GM12878 (cell line): ENCODE results near the gene C10orf67. TPM values are rescaled to one million over a fixed set of nuclear protein-coding genes. Genes with fewer than 3 reads are reported as not detected.

Source experiments
- ATAC-seq: fragments of 200-7000 bp; cut with Tn5 transposase; 3 replicates; pipeline ENCODE4 v1.9.1; 2020; ENCODE audit warnings: mild to moderate bottlenecking, moderate library complexity
- BruUV-seq: library from RNA; stranded (reverse); fragments of 400-500 nt; replicated peaks from 2 replicates; lab custom pipeline; 2021; lab: Mats Ljungman, UMichigan
- CTCF ChIA-PET: fragments of 300-600 bp; sonication (Branson Sonifier 250); formaldehyde crosslinking; extraction: SDS; loops from one replicate; lab custom pipeline; 2021; ENCODE audit warnings: inconsistent platforms; lab: Yijun Ruan, JAX
- POLR2A ChIA-PET: fragments of 350-600 bp; formaldehyde crosslinking; extraction: SDS; loops from one replicate; lab custom pipeline; 2021; ENCODE audit warnings: inconsistent platforms; lab: Charles Lee
- RAD21 ChIA-PET: fragments of 300-600 bp; sonication (Branson Sonifier 250); formaldehyde crosslinking; loops from one replicate; lab custom pipeline; 2023; ENCODE audit warnings: antibody characterized with exemption; ENCODE audit not compliant: unreplicated experiment; lab: Charles Lee
- SMC1A ChIA-PET: fragments of 300-600 bp; sonication (Branson Sonifier 250); formaldehyde crosslinking; loops from one replicate; lab custom pipeline; 2023; ENCODE audit not compliant: unreplicated experiment, uncharacterized antibody; lab: Charles Lee
- DNase-seq: peaks from one replicate; pipeline ENCODE4 v3.0.0-alpha.2; 2011; ENCODE audit warnings: low read depth, low spot score
- FAIRE-seq: peaks from 3 replicates; lab custom pipeline; 2011; peaks lifted over from hg19 to GRCh38; lab: Jason Lieb, UNC
- H2AFZ ChIP-seq: 2 replicates; pipeline ENCODE4 v1.6.0; 2011; ENCODE audit warnings: low read depth, low read length, control low read depth; ENCODE audit not compliant: control insufficient read depth
- H3K27ac ChIP-seq: 2 replicates; pipeline ENCODE4 v1.5.1; 2011; ENCODE audit warnings: control low read depth; ENCODE audit not compliant: control insufficient read depth, insufficient read depth
- H3K27me3 ChIP-seq, 2 experiments: replicated peaks in 1 of 2; 2 replicates each; pipeline versions ENCODE4 v1.6.0 to v1.6.1; 2011; ENCODE audit warnings: low read length in 1 of 2; ENCODE audit not compliant: control insufficient read depth in 2 of 2, insufficient read depth in 2 of 2
- H3K36me3 ChIP-seq, 2 experiments: 2 replicates each; pipeline ENCODE4 v1.5.1; 2011; ENCODE audit warnings: low read length in 1 of 2; ENCODE audit not compliant: control insufficient read depth in 2 of 2, insufficient read depth in 2 of 2
- H3K4me1 ChIP-seq: 2 replicates; pipeline ENCODE4 v1.6.1; 2011; ENCODE audit warnings: mild to moderate bottlenecking, low read length, moderate library complexity, mixed read lengths; ENCODE audit not compliant: control insufficient read depth, insufficient read depth
- H3K4me2 ChIP-seq: 2 replicates; pipeline ENCODE4 v1.6.0; 2011; ENCODE audit warnings: control low read depth; ENCODE audit not compliant: control insufficient read depth, insufficient read depth
- H3K4me3 ChIP-seq: fragments of 200-600 bp; sonication (generic); 2 replicates; pipeline ENCODE4 v1.5.1; 2016
- H3K79me2 ChIP-seq: 2 replicates; pipeline ENCODE4 v1.6.0; 2011; ENCODE audit warnings: low read length; ENCODE audit not compliant: control insufficient read depth, insufficient read depth
- H3K9ac ChIP-seq: 2 replicates; pipeline ENCODE4 v1.8.0; 2011; ENCODE audit warnings: low read length, control low read depth, mixed read lengths; ENCODE audit not compliant: control insufficient read depth, insufficient read depth
- H3K9me3 ChIP-seq: replicated peaks from 3 replicates; pipeline ENCODE4 v1.5.1; 2011; ENCODE audit warnings: mild to moderate bottlenecking, low read length; ENCODE audit not compliant: control insufficient read depth, insufficient read depth
- H4K20me1 ChIP-seq: 2 replicates; pipeline ENCODE4 v1.6.0; 2011; ENCODE audit not compliant: control insufficient read depth, insufficient read depth
- CBX5 ChIP-seq: sonication (generic); IDR thresholded peaks from 2 replicates; pipeline ENCODE4 v1.6.1; 2016; ENCODE audit warnings: low read depth, moderate library complexity, mild to moderate bottlenecking, inconsistent platforms
- MEF2A ChIP-seq: IDR thresholded peaks from 2 replicates; pipeline ENCODE4 v1.6.1; 2011; ENCODE audit warnings: low read depth, mild to moderate bottlenecking, low read length, moderate library complexity; ENCODE audit not compliant: insufficient read depth
- MYB ChIP-seq: fragments of 150-350 bp; IDR thresholded peaks from 2 replicates; pipeline ENCODE4 v1.6.1; 2014; ENCODE audit warnings: mild to moderate bottlenecking, low read depth, low read length, borderline replicate concordance
- NR2C2 ChIP-seq: IDR thresholded peaks from 2 replicates; pipeline ENCODE4 v1.6.1; 2011; ENCODE audit warnings: borderline replicate concordance, low read depth; ENCODE audit not compliant: control insufficient read depth, insufficient read length
- SMARCA5 ChIP-seq: fragments of 450-650 bp; IDR thresholded peaks from 2 replicates; pipeline ENCODE4 v1.6.1; 2017; ENCODE audit warnings: mild to moderate bottlenecking
- TAF1 ChIP-seq: IDR thresholded peaks from 2 replicates; pipeline ENCODE4 v1.6.1; 2011; ENCODE audit warnings: mild to moderate bottlenecking, low read depth, low read length, borderline replicate concordance
- USF1 ChIP-seq: IDR thresholded peaks from 2 replicates; pipeline ENCODE4 v1.6.1; 2011; ENCODE audit warnings: borderline replicate concordance, low read depth, mild to moderate bottlenecking, moderate library complexity, mixed read lengths, low read length; ENCODE audit not compliant: insufficient read depth; ENCODE audit errors: extremely low read length
- WGBS: methylation state at CpG from one replicate; pipeline ENCODE4 v1.1.6; 2016; ENCODE audit warnings: low lambda C conversion rate; ENCODE audit not compliant: insufficient replicate concordance, insufficient coverage; ENCODE audit errors: missing lambda C conversion rate; 5-methylcytosine and 5-hydroxymethylcytosine counted together
- in situ Hi-C: fragments of 300-500 bp; cut with MboI; formaldehyde crosslinking; loops from 9 replicates; pipeline ENCODE4 v1.14.3; 2018; ENCODE audit warnings: mixed read lengths
- intact Hi-C: fragments of 100-400 bp; cut with micrococcal nuclease; formaldehyde crosslinking; loops from one replicate; pipeline ENCODE4 v1.14.2; 2022; ENCODE audit not compliant: unreplicated experiment
- polyA plus RNA-seq, 11 experiments: library from polyadenylated mRNA; depleted of rRNA in 4 of 11; unstranded in 6 of 11; stranded (reverse) in 5 of 11; fragments of >200 nt; fragmentation: Nextera tagmentation in 4 of 11; fragmentation: Illumina TruSeq in 1 of 11; extraction: Ambion mirVana in 4 of 11; extraction: Trizol in 1 of 11; gene quantifications; 1 replicate in 1 of 11; 2 replicates in 10 of 11; pipeline versions ENCODE4 v1.2.1 to v1.2.3, GENCODE V29; 2011 to 2016; ENCODE audit warnings: inconsistent platforms in 2 of 11, missing spikeins in 2 of 11, low read depth in 1 of 11
- total RNA-seq, 4 experiments: library from RNA; depleted of rRNA in 3 of 4; stranded (reverse); fragments of >200 nt in 3 of 4; fragmentation: Illumina TruSeq in 1 of 4; extraction: Trizol in 1 of 4; gene quantifications; 2 replicates each; pipeline versions ENCODE4 v1.2.1 to v1.2.3, GENCODE V29; 2013 to 2021
- TF ChIP-seq, protein P1 (sequence below): fragments of 450-650 bp; IDR thresholded peaks from 2 replicates; pipeline ENCODE4 v1.6.1; 2014; ENCODE audit warnings: mild to moderate bottlenecking

The C10orf67 gene
- total and polyA plus RNA-seq, 10 of the 15 experiments (the other 5 are each of a cell fraction or from before 2014, with no cell fraction given): 0.06 TPM; not detected in 9

GRCh38 chr10:23316406-23316805, 28.2 kb downstream of the C10orf67 start:
- H3K9me3 ChIP-seq: no peaks in the 10 kb centered on the region; the same call in 2 of the 3 replicates
- SMC1A ChIA-PET: interaction anchor here (1.0 to 2.2 kb wide), 2 partner anchors 213 to 388 kb away, joined by 3 to 18 read pairs; no protein-coding TSS in a partner anchor
- H3K27ac ChIP-seq: no peak overlapping the region
- RAD21 ChIA-PET: no interaction called here
- TF ChIP-seq, protein P1, sequence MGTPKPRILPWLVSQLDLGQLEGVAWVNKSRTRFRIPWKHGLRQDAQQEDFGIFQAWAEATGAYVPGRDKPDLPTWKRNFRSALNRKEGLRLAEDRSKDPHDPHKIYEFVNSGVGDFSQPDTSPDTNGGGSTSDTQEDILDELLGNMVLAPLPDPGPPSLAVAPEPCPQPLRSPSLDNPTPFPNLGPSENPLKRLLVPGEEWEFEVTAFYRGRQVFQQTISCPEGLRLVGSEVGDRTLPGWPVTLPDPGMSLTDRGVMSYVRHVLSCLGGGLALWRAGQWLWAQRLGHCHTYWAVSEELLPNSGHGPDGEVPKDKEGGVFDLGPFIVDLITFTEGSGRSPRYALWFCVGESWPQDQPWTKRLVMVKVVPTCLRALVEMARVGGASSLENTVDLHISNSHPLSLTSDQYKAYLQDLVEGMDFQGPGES: no peak
- no peak for TF ChIP-seq NR2C2
- in situ Hi-C loops (loop anchor here (5.0 kb wide), 2 partner anchors 216 to 381 kb away; no protein-coding TSS in a partner anchor), intact Hi-C loops (loop anchor here (10.0 kb wide), 1 partner anchor 878 kb away; no protein-coding TSS in a partner anchor)
- H3K27me3 ChIP-seq: no peaks in the 10 kb centered on the region; a peak in 1 of 4 replicates
- no peak for ATAC-seq
- H3K36me3 ChIP-seq: no peaks in the 10 kb centered on the region
- H3K79me2 ChIP-seq: no peaks in the 10 kb centered on the region
- no peak overlapping the region for H3K4me3 ChIP-seq
- H3K9ac ChIP-seq: no peak overlapping the region
- no peak for FAIRE-seq
- POLR2A ChIA-PET: no interaction called here
- H3K4me1 ChIP-seq: no peaks in the 10 kb centered on the region
- no peak for DNase-seq
- no peaks in the 10 kb centered on the region for H4K20me1 ChIP-seq
- H2AFZ ChIP-seq: no peak overlapping the region
- 20% methylated on average over 6 of the region's 6 CpGs for WGBS
- BruUV-seq: no TSS peak
- CTCF ChIA-PET: interaction anchor here (0.6 to 3.2 kb wide), 5 partner anchors 8 to 386 kb away, joined by 3 to 36 read pairs (median 16); no protein-coding TSS in a partner anchor
- H3K4me2 ChIP-seq: no peak overlapping the region

GRCh38 chr10:23315966-23316365, 28.6 kb downstream of the C10orf67 start:
- no peaks in the 10 kb centered on the region for H4K20me1 ChIP-seq
- H3K36me3 ChIP-seq: no peaks in the 10 kb centered on the region
- no peak overlapping the region for H3K9ac ChIP-seq
- ChIA-PET POLR2A (no interaction called here), CTCF (interaction anchor here (1.2 to 3.2 kb wide), 8 partner anchors 12 to 1241 kb away, joined by 3 to 36 read pairs (median 9); no protein-coding TSS in a partner anchor), SMC1A (interaction anchor here (1.0 to 2.2 kb wide), 5 partner anchors 25 to 388 kb away, joined by 3 to 18 read pairs (median 4); no protein-coding TSS in a partner anchor), RAD21 (no interaction called here)
- no peak overlapping the region for H3K4me3 ChIP-seq
- no peaks in the 10 kb centered on the region for H3K4me1 ChIP-seq
- H3K27me3 ChIP-seq: no peaks in the 10 kb centered on the region; a peak in 1 of 4 replicates
- TF ChIP-seq CBX5: no peak
- TF ChIP-seq USF1: no peak
- TF ChIP-seq MYB: no peak
- TF ChIP-seq MEF2A: no peak
- no peak for TF ChIP-seq TAF1
- TF ChIP-seq SMARCA5: no peak
- intact Hi-C loops (loop anchor here (1.0 to 10.0 kb wide), 3 partner anchors 209 to 879 kb away; no protein-coding TSS in a partner anchor), in situ Hi-C loops (loop anchor here (5.0 kb wide), 2 partner anchors 216 to 381 kb away; no protein-coding TSS in a partner anchor)
- H3K79me2 ChIP-seq: no peaks in the 10 kb centered on the region
- no peak overlapping the region for H3K4me2 ChIP-seq
- FAIRE-seq (no peak), ATAC-seq (no peak), DNase-seq (no peak)
- no peak overlapping the region for H2AFZ ChIP-seq
- H3K27ac ChIP-seq: no peak overlapping the region
- 66% methylated on average over 3 of the region's 3 CpGs for WGBS
- BruUV-seq: no TSS peak
- H3K9me3 ChIP-seq: no peaks in the 10 kb centered on the region; the same call in 2 of the 3 replicates
